ENCODE results near the gene MCL1.

The MCL1 gene

DNA sequence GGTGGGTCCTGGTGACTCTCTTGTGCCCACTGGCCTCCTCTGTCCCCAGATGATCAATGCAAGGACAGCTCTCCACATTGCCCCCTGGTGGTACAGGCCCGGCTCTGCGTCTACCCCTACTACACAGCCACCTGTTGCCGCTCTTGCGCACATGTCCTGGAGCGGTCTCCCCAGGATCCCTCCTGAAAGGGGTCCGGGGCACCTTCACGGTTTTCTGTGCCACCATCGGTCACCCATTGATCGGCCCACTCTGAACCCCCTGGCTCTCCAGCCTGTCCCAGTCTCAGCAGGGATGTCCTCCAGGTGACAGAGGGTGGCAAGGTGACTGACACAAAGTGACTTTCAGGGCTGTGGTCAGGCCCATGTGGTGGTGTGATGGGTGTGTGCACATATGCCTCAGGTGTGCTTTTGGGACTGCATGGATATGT lies 19.4 kb downstream of the MCL1 start:
- TF ChIP-seq EZH2phosphoT487 (IDR thresholded peaks at IDR 0.05; ENCODE audit: borderline replicate concordance): no peak
- TF ChIP-seq CTCF (conservative IDR thresholded peaks at IDR 0.05; ENCODE audit: low read length): peak; percentile 94
- Histone ChIP-seq H3K4me1 (ENCODE audit: insufficient read depth, low read length, poor library complexity, severe bottlenecking) (peaks cover 26% of the 10 kb centered on the region), H3K27me3 (ENCODE audit: insufficient read depth, low read length, poor library complexity, severe bottlenecking) (no peaks in the 10 kb centered on the region), H3K36me3 (ENCODE audit: insufficient read depth, low read length) (no peaks in the 10 kb centered on the region), H4K20me1 (ENCODE audit: insufficient read depth, low read length, poor library complexity, severe bottlenecking) (peaks cover 3% of the 10 kb centered on the region), H3K9me3 (ENCODE audit: insufficient read depth, low read depth, low read length) (no peaks in the 10 kb centered on the region), H3K79me2 (ENCODE audit: insufficient read depth, low read length) (peaks cover 13% of the 10 kb centered on the region; the same call in 1 of the 2 replicates), H3K4me2 (ENCODE audit: low read depth, low read length, poor library complexity, severe bottlenecking) (no peak overlapping the region), H3K9ac (ENCODE audit: low read depth, low read length, poor library complexity, severe bottlenecking) (no peak overlapping the region), H2AFZ (ENCODE audit: low read length) (no peak overlapping the region), H3K9me2 (replicated peaks; ENCODE audit: low read depth, low read length) (no peaks in the 10 kb centered on the region), H3F3A (ENCODE audit: low read depth) (no peaks in the 10 kb centered on the region), H3K4me3 (ENCODE audit: low read length, poor library complexity, severe bottlenecking) (no peak overlapping the region)

GRCh38 chr1:150559656-150560010 lies 19.8 kb downstream of the MCL1 start:
- Histone ChIP-seq H3K36me3 (ENCODE audit: insufficient read depth, low read length) (no peaks in the 10 kb centered on the region), H3K9me3 (ENCODE audit: insufficient read depth, low read depth, low read length) (no peaks in the 10 kb centered on the region), H3K9me2 (replicated peaks; ENCODE audit: low read depth, low read length) (no peaks in the 10 kb centered on the region), H3K4me2 (ENCODE audit: low read depth, low read length, poor library complexity, severe bottlenecking) (no peak overlapping the region), H4K20me1 (ENCODE audit: insufficient read depth, low read length, poor library complexity, severe bottlenecking) (peaks cover 3% of the 10 kb centered on the region), H3K79me2 (ENCODE audit: insufficient read depth, low read length) (peaks cover 13% of the 10 kb centered on the region; the same call in 1 of the 2 replicates), H3K27me3 (ENCODE audit: insufficient read depth, low read length, poor library complexity, severe bottlenecking) (no peaks in the 10 kb centered on the region), H2AFZ (ENCODE audit: low read length) (no peak overlapping the region), H3K4me1 (ENCODE audit: insufficient read depth, low read length, poor library complexity, severe bottlenecking) (peaks cover 26% of the 10 kb centered on the region), H3K4me3 (ENCODE audit: low read length, poor library complexity, severe bottlenecking) (no peak overlapping the region), H3F3A (ENCODE audit: low read depth) (no peaks in the 10 kb centered on the region), H3K9ac (ENCODE audit: low read depth, low read length, poor library complexity, severe bottlenecking) (no peak overlapping the region)
- no peak for TF ChIP-seq EZH2phosphoT487 (IDR thresholded peaks at IDR 0.05; ENCODE audit: borderline replicate concordance)
- no peak for TF ChIP-seq CTCF (conservative IDR thresholded peaks at IDR 0.05; ENCODE audit: low read length)

GRCh38 chr1:150558761-150559655 lies 20.4 kb downstream of the MCL1 start:
- Histone ChIP-seq H3K9ac (ENCODE audit: low read depth, low read length, poor library complexity, severe bottlenecking) (no peak overlapping the region), H3F3A (ENCODE audit: low read depth) (no peaks in the 10 kb centered on the region), H3K4me2 (ENCODE audit: low read depth, low read length, poor library complexity, severe bottlenecking) (no peak overlapping the region), H3K4me3 (ENCODE audit: low read length, poor library complexity, severe bottlenecking) (no peak overlapping the region), H4K20me1 (ENCODE audit: insufficient read depth, low read length, poor library complexity, severe bottlenecking) (peaks cover 3% of the 10 kb centered on the region), H3K79me2 (ENCODE audit: insufficient read depth, low read length) (peaks cover 13% of the 10 kb centered on the region; the same call in 1 of the 2 replicates), H3K27me3 (ENCODE audit: insufficient read depth, low read length, poor library complexity, severe bottlenecking) (no peaks in the 10 kb centered on the region), H3K36me3 (ENCODE audit: insufficient read depth, low read length) (no peaks in the 10 kb centered on the region), H3K9me3 (ENCODE audit: insufficient read depth, low read depth, low read length) (no peaks in the 10 kb centered on the region), H2AFZ (ENCODE audit: low read length) (no peak overlapping the region), H3K4me1 (ENCODE audit: insufficient read depth, low read length, poor library complexity, severe bottlenecking) (peaks cover 24% of the 10 kb centered on the region), H3K9me2 (replicated peaks; ENCODE audit: low read depth, low read length) (no peaks in the 10 kb centered on the region)
- no peak for TF ChIP-seq CTCF (conservative IDR thresholded peaks at IDR 0.05; ENCODE audit: low read length)
- TF ChIP-seq EZH2phosphoT487 (IDR thresholded peaks at IDR 0.05; ENCODE audit: borderline replicate concordance): no peak
